ENCODE data around the gene NETO2.

Gene NETO2

GRCh38 chr16:47036201-47036600 lies 107.5 kb downstream of the NETO2 start:
- no peak overlapping the region for H3K4me3 Mint-ChIP-seq

GRCh38 chr16:47035436-47035835 lies 108.3 kb downstream of the NETO2 start:
- no peak overlapping the region for H3K4me3 Mint-ChIP-seq
- no peaks in the 10 kb centered on the region for H3K4me1 Mint-ChIP-seq (ENCODE audit: low read depth)
- intact Hi-C loops (cut with micrococcal nuclease): loop anchor here (5.0 kb wide), 1 partner anchor 63 kb away; the partner anchor contains the start of gene DNAJA2
- no peaks in the 10 kb centered on the region for H3K9me3 Mint-ChIP-seq
- no peak overlapping the region for H3K27ac Mint-ChIP-seq
- no peaks in the 10 kb centered on the region for H3K36me3 Mint-ChIP-seq (ENCODE audit: low read depth)
- peaks cover 13% of the 10 kb centered on the region for H3K27me3 Mint-ChIP-seq

More at GRCh38 chr16:47036201-47036600, 107.5 kb downstream of the NETO2 start:
- intact Hi-C loops (cut with micrococcal nuclease): loop anchor here (2.0 to 5.0 kb wide), 3 partner anchors 64 to 1121 kb away; partner anchors contain the start of genes DNAJA2 and NETO2
- Mint-ChIP-seq H3K27me3 (peaks cover 13% of the 10 kb centered on the region), H3K36me3 (ENCODE audit: low read depth) (no peaks in the 10 kb centered on the region), H3K9me3 (no peaks in the 10 kb centered on the region), H3K27ac (no peak overlapping the region), H3K4me1 (ENCODE audit: low read depth) (no peaks in the 10 kb centered on the region)

- no peaks in the 10 kb centered on the region for H3K36me3 Mint-ChIP-seq (ENCODE audit: low read depth)
- intact Hi-C loops (cut with micrococcal nuclease): no loop called here
- H3K27ac Mint-ChIP-seq: no peak overlapping the region
- H3K27me3 Mint-ChIP-seq: peaks cover 13% of the 10 kb centered on the region
- no peaks in the 10 kb centered on the region for H3K9me3 Mint-ChIP-seq
- H3K4me3 Mint-ChIP-seq: no peak overlapping the region
- peaks cover 4% of the 10 kb centered on the region for H3K4me1 Mint-ChIP-seq (ENCODE audit: low read depth)
These were observed 109.3 kb downstream of the NETO2 start for GRCh38 chr16:47034455-47034854.

GRCh38 chr16:47033176-47033575 lies 110.6 kb downstream of the NETO2 start:
- peaks cover 13% of the 10 kb centered on the region for H3K27me3 Mint-ChIP-seq
- no peak overlapping the region for H3K27ac Mint-ChIP-seq
- no peaks in the 10 kb centered on the region for H3K9me3 Mint-ChIP-seq
- no peak overlapping the region for H3K4me3 Mint-ChIP-seq
- intact Hi-C loops (cut with micrococcal nuclease): no loop called here
- peaks cover 4% of the 10 kb centered on the region for H3K4me1 Mint-ChIP-seq (ENCODE audit: low read depth)
- no peaks in the 10 kb centered on the region for H3K36me3 Mint-ChIP-seq (ENCODE audit: low read depth)

- intact Hi-C loops (cut with micrococcal nuclease): no loop called here
- H3K27me3 Mint-ChIP-seq: no peaks in the 10 kb centered on the region
- H3K36me3 Mint-ChIP-seq (ENCODE audit: low read depth): no peaks in the 10 kb centered on the region
These were observed 114.0 kb downstream of the NETO2 start for GRCh38 chr16:47029724-47030123.

GRCh38 chr16:47028767-47029377 lies 114.9 kb downstream of the NETO2 start:
- Mint-ChIP-seq H3K27me3 (no peaks in the 10 kb centered on the region), H3K9me3 (no peaks in the 10 kb centered on the region), H3K4me1 (ENCODE audit: low read depth) (peaks cover 4% of the 10 kb centered on the region), H3K27ac (no peak overlapping the region), H3K4me3 (no peak overlapping the region), H3K36me3 (ENCODE audit: low read depth) (no peaks in the 10 kb centered on the region)
- intact Hi-C loops (cut with micrococcal nuclease): no loop called here

More at GRCh38 chr16:47029724-47030123, 114.0 kb downstream of the NETO2 start:
- no peak overlapping the region for H3K4me3 Mint-ChIP-seq
- peaks cover 4% of the 10 kb centered on the region for H3K4me1 Mint-ChIP-seq (ENCODE audit: low read depth)
- no peak overlapping the region for H3K27ac Mint-ChIP-seq
- no peaks in the 10 kb centered on the region for H3K9me3 Mint-ChIP-seq
